GM20000 (cell line): ENCODE measurements around the gene CYFIP1.
A peak's percentile ranks its signal among the peaks of the same experiment; 100 is the strongest.

ENCODE experiments used
- DNase-seq: peaks from one replicate; pipeline ENCODE4 v3.0.0; 2012; ENCODE audit warnings: low spot score
- TF ChIP-seq, protein P1 (sequence below): IDR thresholded peaks from 2 replicates; pipeline ENCODE4 v1.5.1; 2012; ENCODE audit warnings: mild to moderate bottlenecking, control low read depth; ENCODE audit errors: extremely low read depth, missing control alignments

The CYFIP1 gene

DNA sequence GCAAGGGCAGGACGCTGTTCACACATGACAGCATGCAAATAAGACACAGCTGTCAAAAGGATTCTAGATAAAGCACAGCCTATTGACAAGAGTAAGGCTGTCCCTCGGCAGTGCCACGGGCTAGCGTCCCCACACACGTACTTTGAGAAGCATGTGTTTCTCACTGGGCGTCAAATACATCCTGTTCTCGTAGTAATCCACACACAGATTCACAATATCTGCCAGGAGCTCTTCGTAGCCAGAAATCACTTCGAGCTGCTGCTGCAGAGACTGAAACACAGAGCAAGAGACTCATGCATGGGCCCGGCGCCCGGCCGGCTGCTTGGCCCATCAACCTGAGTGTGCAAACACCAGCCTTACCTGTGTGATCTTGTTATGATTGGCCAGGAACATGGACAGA is 41.1 kb downstream of the CYFIP1 start:
- TF ChIP-seq, protein P1, sequence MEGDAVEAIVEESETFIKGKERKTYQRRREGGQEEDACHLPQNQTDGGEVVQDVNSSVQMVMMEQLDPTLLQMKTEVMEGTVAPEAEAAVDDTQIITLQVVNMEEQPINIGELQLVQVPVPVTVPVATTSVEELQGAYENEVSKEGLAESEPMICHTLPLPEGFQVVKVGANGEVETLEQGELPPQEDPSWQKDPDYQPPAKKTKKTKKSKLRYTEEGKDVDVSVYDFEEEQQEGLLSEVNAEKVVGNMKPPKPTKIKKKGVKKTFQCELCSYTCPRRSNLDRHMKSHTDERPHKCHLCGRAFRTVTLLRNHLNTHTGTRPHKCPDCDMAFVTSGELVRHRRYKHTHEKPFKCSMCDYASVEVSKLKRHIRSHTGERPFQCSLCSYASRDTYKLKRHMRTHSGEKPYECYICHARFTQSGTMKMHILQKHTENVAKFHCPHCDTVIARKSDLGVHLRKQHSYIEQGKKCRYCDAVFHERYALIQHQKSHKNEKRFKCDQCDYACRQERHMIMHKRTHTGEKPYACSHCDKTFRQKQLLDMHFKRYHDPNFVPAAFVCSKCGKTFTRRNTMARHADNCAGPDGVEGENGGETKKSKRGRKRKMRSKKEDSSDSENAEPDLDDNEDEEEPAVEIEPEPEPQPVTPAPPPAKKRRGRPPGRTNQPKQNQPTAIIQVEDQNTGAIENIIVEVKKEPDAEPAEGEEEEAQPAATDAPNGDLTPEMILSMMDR: no peak
- no peak for DNase-seq

DNA sequence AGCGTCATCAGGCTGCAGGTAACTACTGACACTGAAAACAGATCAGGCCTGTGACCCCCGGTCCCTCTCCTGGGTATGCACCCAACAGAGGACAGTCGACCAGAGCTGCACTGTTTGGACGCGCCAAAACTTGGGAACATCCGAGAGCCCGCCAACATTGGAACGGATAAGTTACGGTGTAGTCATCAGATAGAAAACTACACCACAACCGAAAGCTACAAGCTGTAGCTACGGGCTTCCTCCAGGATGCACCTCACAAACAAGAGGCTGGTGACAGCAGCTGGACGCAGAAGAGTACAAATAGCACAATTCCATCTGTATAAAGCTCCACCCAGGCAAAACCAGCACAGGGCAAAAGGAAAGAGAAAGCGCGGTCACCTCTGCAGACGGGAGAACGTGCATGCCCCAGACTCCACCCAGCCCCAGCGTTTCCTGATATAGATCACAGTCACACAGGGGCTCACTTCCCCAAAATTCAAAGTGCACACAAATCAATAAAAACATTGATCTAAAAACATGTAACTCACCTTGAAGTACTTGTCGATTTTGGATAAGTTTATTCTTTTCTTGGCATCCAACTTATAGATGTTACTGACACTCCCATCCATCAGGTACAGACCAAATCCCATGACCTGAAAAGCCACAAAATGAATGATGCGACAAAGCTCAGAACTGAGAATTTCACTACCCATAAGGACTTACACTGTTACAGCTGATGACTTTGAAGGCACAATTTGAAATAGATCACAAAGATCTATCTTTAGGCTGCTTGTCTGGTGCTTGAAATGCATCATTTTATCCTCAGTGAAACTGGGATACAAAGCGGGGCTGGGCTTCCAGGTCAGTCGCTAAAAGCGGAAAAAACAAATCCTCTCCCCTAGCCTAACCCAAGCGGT is 43.3 kb downstream of the CYFIP1 start:
- TF ChIP-seq, protein P1: no peak
- DNase-seq: peak; percentile 87

DNA sequence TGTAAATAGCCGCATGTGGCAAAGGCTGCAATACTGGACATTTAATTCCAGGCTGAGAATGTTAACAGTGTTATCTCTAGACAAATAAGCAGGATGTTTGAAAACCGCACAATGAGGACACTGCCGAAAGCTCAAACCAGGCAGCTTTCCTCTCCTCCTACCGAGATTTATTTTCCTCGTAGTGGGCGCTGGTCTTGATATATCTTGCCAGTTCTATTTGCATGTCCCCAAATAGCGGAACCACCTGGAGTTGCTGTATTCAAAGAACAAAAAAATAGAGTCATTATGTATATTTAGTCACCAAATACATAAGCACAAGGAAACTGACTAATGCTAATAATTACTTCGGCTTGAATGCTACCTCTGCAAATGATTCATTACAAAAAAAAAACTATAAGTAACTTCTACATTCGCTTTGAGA is 46.5 kb downstream of the CYFIP1 start:
- TF ChIP-seq, protein P1: no peak
- DNase-seq: no peak

DNA sequence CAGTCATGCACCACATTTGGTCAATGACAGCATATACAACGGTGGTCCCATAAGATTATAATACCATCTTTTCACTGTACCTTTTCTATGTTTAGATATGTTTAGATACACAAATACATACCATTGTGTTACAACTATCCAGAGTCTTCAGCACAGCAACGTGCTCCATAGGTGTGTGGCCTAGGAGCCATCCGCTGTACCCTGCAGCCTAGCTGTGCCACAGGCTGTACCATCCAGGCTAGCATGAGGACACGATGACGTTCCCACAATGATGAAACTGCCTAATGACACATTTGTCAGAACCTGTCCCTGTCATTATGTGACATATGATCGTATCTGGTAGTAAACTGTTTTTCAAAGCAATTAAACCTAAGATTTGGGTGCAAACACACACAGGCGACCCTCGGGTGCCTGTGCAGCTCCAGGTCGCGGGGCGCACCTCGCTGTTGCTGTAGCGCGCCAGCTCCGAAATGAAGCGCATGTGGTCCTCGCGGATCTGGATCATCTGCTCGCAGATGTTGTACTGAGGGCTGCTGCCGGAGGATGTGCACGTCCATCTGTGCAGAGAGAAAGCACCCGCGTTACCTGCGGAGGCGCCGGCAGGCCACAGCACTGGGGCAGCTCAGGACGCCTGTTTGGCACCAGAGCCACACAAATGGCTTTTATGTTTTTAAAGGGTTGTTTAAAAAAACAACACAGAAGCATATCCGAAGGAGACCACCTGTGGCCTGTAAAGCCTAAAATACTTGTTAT is 48.2 kb downstream of the CYFIP1 start:
- no peak for DNase-seq
- TF ChIP-seq, protein P1: no peak

DNA sequence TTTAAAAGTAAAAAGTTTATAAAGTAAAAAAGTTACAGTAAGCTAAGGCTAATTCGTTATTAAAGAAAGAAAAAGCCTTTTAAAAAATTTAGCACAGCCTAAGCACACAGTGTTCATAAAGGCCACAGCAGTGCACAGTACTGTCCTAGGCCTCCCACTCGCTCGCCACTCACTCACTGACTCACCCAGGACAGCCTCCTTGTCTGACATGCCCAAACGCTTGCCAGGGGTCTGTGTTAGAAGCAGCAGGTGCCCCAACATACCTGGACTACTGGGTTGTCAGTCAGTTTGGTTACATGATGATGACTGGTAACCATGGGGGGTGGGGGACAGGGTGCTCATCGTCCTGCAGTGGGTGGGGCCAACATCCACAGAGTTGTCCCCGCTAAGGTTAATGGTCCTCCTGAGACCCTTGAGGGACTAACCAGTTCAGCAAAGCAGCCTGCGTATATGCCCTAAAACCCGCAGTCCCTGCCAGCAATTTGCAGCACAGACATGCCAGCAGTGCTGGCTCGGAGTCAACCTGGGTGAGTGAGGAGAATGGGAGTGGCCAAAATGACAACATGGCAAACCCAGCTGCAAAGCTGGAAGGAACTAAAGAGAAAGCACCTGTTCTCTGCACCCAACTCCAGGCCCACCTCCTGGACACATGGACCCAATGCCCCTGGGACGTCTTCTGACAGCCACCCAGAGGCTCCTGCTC is 49.2 kb downstream of the CYFIP1 start:
- TF ChIP-seq, protein P1: no peak
- DNase-seq: no peak

DNA sequence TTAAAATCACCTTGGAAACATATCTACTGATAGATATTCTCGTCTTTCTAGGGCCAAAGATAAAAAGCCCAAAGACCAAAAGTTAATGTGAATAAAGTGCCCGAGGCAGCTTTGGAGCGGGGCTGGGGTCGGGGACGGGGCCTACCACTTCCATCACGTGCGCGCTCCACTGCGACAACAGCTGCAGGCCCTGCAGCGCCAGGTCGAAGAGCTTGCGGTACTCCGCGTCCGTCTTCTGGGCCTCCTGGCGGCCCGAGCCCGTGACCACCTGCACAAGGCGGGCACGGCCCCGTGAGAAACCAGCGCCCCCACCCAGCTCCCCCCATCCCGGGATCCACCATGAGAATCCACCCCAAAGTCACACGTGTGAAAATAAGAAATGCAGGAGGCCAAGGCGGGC is 52.4 kb downstream of the CYFIP1 start:
- DNase-seq: no peak

More for the DNA sequence above, 52.4 kb downstream of the CYFIP1 start:
- TF ChIP-seq, protein P1: no peak
